GM21723 (cell line): ENCODE results near the gene POLR3GL.

Experiments
- ATAC-seq: cut with Tn5 transposase; IDR thresholded peaks from one replicate; pipeline ENCODE4 v1.9.1; 2021; ENCODE audit warnings: mild to moderate bottlenecking, moderate library complexity; ENCODE audit not compliant: unreplicated experiment

The POLR3GL gene

DNA sequence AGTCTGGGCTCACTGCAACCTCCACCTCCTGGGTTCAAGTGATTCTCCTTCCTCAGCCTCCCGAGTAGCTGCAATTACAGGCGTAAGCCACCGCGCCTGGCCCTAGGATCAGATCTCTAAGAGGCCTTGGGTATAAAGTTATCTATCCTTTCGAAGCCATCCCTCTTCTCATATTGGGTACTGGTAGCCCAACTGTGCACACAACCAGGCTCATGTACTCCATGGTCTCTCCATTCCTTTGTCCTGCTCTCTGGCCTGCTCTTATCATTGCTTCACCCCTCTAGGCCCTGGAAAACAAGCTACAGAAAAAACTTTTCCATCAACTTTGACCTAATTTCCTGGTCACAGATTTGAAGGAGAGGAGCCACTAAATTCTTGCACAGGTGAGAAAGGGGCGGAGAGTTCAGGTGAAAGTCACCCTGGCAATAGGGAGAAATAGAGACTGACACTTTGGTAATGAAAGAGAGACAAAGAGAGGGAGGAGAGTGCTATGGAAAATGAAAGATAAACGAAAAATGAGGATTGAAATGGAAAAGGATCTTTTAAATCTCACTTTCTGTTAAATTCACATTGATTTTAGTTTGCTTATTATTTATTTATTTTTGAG, 25.9 kb downstream of the POLR3GL start:
- no peak for ATAC-seq

DNA sequence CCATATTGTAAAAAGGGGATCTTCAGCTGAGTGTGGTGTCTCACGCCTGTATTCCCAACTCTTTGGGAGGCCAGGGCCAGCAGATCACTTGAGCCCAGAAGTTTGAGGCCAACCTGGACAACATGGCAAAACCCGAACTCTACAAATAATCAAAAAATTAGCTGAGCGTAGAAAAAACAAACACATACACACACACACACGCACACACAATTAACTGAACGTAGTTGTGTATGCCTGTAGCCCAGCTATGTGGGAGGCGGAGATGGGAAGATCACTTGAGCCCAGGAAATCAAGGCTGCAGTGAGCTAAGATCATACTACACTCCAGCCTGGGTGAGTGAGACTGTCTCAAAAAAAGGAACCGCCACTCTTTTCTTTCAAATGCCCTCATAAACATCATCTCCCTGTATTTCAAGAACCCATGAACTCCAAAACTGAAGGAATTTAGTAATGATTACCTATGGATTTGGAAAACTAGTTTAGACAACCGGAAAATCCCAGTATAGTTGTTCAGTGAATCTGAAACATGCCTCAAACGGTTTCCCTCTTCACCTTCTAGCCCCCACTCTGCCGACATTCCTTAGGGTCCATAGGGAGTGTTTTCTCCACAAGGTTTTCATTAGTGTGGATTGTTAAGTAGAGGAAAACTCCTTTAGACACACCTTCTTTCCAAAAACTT, 27.4 kb downstream of the POLR3GL start:
- ATAC-seq: no peak

DNA sequence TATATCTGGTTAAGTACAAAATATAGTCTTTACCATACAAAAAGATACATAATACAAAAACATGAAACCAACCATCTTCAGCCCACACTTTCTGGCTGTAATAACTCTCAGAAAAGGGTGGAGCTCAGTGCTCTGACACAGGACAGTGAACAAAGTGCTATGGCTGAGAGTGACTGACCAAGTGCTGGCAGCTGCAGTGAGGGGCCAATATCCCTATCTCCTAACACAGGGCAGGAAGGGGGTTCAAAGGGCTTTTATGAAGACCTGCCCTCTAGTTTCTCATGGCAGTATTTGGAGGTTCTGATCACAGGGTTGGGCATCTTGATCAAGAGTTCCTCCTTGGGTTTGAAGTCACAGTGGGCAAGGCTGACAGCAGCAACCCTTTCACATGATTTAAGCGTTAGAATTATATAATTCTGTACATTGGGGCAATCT, 28.0 kb downstream of the POLR3GL start:
- ATAC-seq: no peak

DNA sequence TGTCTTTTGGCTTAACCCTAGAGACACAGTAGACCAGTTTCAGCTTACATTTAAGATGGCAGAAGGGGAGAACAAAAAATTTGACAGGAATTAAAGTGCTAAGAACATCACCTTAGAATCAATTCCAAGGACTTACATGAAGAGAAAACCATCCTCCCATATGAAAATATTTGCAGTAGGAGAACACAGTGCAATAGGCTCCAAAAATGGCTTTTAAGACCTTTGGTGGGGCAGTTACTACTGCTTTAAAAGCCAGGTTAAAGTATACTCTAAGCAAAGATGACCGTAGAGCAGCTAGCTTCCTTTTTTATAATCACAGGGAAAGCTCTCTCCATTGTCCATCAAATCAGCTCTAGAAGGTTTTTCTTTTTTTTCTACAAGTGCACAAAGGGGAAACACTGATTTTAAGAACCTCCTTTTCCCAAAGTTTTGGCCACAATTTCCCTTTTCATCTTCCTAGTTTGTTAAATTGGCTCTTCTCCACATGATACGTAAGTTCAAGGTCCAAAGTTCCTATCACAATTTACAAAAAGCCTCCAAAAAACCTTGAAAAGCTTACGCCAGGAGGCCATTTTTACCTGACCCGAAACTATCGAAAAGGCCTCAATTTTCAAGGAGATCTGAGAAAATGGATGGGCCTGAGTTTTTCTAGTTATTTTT, 28.6 kb downstream of the POLR3GL start:
- no peak for ATAC-seq

DNA sequence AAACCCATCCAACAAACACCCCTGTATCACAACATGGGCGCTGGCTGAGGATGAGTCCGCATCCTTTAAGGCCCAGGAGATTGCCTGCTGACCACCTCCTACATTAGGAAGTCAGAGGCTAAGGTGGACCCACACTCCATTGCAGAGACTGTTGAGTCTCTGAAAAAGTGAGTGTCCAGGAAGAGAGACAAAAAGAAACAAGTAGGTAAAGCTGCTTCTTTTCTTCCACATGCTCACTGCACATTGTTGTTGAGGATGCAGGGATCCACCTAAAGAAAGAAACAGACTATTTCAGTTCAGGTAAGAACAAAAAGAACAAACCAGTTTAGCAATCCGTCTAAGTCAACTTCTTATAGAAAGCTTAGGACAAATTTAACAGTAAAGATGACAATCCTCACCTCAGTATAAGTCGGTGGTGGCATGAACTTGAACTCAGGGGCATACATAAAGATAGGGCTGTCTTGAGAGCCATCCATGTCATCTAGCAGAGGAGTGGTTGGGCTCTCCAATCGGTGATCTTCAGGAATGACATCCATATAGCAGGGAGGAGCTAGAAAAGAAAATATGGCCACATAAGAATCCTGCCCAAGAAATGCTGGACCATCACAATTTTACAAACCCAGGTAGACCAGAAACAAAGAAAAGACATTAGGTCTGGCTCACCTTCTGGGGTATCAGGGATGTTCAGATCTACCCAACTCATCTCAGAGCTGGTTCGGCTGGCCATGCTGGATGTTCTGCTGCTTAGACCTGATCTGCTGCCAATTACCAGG, 29.3 kb downstream of the POLR3GL start:
- ATAC-seq: no peak

DNA sequence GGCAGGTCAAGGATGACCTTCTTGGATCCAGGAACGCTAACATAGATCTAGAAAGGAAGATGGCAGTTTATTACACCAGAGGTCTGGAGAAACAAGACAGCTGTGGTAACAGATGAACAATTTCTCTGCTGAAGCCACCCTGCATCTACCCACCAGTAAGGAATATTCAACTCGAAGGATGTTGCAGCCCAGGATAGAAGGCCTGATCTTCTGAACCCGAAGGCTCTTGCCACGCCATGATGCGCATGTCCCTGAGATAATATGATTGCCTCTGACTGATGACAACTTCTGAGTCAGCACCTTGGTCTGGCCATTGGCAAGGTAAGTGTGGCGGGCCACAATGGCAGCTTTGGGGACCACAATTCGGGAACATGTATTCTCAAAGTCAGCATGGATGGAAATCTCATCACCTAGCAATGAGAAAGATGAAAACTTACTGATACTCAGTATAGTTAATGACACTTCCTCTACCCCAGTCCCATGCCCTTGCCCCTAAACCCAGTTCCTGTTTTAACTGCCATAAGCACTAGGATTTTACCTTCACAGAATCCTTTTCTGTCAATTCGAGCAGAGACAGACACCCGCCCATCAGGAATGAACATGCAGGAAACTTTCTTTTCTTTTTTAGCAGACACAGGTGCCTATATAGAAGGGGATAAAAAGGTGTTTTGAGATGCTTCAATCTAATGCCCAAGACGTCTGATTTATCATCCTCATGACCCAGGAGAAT, 30.1 kb downstream of the POLR3GL start:
- ATAC-seq: no peak

DNA sequence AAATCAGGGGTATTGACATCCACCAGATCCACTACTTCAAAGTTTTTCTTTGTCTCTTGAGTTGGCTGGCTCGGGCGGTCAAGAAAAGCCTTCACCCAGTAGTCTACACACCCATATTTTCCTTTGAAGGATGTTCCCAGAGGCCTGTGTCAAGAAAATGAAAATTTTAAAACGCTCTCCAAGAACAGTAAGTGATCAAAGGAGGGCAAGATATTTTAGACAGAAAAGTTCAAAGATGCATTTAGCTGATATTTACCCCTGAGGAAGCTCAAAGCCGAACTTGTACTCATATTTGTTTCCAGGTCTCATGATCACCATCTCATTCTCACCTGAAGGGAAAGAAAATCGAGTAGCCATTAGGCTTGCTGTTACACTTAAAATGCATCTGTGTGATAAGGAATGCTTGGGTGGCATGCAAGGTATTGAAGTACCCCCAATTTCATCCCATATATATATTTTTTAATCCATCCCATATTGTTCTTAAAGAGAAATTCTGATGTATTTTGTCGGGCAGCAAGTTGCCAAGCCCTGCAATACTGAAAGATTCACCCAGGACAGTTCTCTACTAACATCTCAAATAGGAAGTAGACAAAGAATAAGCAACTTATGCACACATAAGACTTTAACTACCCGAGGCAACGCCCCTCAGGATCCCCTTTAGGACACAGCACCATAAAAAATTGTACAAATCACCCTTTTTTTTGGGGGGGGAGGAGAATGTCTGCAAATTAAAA, 30.8 kb downstream of the POLR3GL start:
- no peak for ATAC-seq

DNA sequence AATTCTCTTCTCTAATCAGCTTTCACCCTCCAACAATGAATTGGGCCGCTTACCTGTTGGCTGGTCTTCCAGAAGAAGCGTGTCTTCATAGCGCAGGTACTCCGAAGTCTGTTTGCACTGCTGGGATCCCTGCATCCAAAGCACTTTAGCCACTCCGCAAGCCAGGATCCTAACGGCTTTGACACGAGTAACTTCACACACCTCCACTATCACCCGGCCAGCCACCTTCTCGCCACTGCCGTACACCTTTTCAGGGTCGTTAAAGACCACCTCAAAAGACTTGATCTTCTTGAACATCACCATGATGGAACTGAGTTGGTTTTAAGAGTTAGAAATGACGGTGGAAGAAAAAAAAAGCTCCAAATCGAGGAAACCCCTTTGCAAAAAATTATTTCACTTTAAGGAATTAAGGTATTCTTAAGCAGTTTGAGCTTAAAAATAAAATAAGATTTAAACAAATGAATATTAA, 31.5 kb downstream of the POLR3GL start:
- no peak for ATAC-seq

DNA sequence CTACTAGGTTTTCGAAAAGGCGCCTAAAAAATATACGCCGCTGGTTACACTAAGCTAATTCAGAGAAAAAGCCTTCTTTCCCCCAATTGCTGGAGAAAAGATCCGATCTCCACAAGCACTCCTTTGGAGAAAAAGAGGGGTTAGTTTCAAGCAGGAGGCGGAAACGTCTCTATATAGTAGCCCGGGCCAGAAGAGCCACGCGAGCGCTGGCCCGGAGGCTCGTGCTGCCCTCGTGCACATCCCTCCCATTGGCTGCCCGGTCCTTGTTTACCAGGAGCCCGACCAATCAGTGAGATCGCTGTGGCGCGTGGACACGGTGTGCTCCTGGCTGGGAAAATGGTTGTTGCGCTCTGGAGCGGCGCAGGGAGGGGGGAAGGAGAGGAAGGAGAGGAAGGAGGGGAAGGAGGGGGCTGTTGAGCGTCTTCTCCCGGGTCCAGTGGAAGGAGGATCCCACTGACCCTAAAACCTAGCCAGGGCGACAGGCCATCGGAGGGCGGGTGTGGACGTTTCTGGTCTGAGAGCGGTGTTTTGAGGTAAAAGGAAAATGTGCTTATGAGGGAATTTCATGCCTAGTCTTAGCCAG, 32.0 kb downstream of the POLR3GL start, which contains the start of gene TXNIP:
TXNIP (minus strand) TSS at position 147 of the 583 bp plus-strand sequence. CDS start 313 bp downstream, outside the sequence.
- peak; percentile 87 for ATAC-seq

DNA sequence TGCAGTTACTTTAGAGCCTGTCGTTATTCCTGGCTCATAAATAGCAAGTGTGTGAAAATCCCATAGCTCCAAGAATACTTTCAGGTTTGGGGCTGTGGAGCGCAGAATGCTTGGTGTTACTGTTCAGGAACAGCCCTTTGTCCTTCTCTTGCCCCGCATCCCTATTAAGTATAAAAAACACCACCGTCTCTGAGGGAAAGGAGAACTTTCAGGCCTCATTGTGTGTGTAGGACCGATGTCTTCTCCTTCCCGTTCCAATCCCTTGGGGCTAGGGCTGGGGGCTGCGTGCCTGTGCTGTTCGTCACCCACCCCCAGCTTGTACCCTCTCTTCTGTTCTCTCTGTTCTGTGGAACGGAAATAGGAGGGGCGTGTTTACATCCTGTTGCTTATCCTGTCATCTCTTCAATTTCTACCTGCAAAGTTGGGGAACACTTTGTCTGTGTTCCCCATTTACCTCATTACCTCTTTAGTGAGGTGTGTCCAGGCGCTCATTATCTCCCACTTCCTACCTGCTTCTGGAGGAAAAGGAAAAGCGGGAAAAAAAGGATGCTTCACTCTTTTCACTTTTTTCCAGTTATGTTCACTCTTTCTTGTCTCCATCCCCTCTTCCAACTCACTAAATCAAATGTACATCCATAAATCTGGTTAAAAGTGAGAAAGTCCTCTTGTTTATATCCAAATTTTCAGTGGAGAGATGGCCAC, 32.7 kb downstream of the POLR3GL start:
- peak; percentile 32 for ATAC-seq

DNA sequence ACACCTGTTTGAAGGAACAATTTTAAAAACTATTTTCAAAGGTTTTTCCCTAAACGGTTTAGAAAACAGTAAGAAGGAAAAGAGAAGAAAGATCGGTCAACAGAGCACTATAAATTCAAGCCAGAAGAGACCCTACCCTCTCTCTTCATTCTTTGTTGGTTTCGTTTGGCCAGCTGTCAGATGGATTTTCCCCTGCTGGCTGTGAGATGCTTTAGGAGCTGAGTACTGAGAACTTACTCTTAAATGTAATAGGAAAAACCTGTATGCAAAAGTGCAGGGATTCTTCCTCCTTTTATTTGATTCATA, 33.2 kb downstream of the POLR3GL start:
- no peak for ATAC-seq

DNA sequence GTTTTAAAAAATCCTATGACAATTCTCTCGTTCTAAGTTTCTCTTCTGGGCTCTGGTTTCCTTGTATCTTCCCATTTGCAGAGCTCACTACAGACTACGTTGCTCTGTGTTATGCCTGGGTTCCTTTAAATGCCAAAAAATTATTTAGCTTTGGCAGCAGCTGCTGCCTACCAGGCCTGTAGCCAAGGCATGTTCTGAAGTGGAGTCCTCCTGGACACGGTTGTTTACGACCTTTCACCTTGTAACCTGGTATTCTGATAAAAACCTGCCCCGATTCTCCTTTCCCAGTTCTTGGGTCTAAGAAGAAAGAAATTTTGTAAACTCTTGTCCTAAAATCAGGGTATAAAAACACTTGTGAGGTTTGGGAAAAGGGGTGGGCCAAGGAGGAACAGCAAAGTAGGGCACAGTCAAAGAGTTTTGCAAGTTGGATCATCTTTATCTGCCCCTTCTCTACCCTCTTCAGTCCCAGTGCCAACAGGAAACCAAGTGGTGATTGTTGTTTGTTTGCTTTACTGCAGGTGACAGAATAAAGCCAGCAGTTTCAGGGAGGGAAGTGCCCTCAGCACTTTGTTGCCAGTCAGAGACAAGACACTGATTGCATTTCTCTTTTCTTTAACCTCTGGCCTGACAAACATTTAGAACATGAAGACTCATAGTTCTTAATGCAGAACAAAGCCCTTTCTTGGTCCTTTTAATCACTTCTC, 35.0 kb downstream of the POLR3GL start:
- no peak for ATAC-seq

DNA sequence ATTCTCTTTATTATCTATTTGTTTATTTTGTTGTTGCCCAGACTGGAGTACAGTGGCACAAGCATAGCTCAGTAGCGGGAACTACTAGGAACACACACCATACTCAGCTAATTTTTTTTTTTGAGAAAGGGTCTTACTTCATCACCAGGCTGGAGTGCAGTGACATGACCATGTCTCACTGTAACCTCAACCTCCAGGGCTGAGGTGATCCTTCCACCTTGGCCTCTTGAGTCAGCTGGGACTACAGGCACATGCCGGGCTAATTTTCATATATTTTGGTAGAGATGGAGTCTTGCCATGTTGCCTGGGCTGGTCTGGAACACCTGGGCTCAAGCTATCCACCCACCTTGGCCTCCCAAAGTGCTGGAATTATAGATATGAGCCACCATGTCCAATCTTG, 37.2 kb downstream of the POLR3GL start:
- no peak for ATAC-seq

DNA sequence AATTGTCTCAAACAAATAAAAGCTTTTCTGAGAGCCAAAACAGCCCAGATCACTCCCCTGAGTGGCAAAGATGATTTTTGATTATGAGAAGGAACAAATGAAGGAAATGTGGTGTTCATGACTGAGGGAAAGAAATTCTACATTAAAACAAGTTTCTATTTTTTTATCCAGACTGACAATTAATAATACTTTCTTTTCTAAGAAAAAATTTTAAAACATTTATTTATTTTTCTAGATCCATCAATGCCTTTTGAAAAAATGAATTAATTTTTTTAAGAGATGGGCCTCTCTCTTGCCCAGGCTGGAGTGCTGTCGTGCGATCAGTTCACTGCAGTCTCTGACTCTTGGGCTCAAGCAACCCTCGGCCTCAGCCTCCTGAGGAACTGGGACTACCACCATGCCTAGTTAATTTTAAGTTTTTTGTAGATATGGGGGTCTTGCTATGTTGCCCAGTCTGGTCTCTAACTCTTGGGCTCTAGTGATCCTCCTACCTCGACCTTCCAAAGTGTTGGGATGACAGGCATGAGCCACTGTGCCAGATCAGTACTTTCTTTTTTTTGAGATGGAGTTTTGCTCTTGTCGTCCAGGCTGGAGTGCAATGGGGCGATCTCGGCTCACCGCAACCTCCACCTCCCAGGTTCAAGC, 43.1 kb downstream of the POLR3GL start:
- ATAC-seq: no peak

DNA sequence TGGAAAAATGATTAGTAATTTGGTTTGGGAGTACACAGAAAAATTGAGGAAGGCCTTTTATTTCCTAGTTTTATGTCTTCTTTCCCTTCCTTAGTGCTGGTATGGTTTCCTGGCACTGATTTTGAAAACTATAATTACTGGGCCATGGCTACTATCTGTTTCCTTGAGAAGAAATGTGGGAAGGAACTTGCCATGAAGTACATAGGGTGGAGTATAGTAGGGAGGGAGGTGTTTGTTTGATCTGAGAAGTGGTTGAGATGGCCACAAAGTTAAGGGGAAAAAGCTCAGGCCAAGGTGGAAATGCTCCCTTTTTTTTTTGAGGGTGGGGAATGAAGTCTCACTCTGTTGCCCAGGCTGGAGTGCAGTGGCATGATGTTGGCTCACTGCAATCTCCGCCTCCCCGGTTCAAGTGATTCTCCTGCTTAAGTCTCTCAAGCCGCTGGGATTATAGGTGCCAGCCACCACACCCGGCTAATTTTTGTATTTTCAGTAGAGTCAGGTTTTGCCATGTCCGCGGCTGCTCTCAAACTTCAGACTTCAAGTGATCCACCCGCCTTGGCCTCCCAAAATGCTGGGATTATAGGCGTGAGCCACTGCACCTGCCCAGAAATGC, 45.7 kb downstream of the POLR3GL start:
- ATAC-seq: no peak

DNA sequence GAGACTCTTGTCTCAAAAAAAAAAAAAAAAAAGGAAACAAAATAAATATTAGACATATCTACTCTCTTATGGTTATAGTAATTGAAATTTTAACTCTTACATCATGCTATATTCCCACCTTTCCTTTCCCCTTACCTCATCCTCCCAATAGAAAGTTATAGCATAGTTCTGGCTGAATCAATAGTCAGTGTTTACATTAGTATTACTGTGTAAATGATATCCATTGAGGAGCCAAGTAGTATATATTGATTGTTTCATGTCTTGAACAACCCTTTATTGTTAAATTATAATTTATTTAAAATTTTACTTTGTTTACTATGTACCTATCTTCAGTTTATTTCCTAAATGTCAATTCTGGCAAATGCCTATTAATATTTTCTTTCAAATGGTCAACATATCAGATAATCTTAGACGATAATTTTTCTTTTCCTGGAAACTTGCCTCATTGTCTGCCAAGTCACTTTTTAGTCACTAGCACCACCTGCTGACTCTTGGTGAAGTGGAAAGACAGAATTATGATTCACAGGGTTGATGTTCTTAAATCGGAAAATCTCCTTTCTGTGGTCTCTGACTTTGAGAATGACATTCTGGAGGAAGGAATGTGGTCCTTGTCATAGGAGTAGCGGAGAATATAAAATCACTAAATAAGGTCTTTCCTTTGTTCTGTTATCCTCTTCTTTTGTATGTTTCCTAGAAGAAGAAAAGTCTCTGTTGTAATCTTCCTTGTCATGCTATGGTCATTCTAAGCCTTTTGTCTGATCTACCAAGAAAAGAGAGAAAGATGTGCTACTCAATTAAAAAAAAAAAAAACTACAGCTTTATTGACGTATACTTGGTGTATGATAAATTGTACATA, 48.4 kb downstream of the POLR3GL start:
- ATAC-seq: no peak

DNA sequence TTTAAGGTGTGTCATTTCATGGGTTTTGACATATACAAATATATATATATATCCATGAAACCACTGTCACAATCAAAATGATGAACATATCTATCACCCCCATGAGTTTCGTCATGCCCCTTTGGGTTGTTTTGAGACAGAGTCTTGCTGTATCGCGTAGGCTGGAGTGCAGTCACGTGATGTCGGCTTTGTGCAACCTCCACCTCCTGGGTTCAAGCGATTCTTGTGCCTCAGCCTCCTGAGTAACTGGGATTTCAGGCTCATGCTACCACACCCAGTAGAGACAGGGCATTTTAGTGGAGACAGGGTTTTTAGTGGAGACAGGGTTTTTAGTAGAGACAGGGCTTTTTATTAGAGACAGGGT, 49.1 kb downstream of the POLR3GL start:
- no peak for ATAC-seq
